Measurements from ENCODE around the gene CACNA2D2. TPM values are rescaled to one million over a fixed set of nuclear protein-coding genes. Genes with fewer than 3 reads are reported as not detected.

Gene CACNA2D2
- total RNA-seq, 2 experiments from 2014 or later: 0.45 to 0.55 TPM

- Mint-ChIP-seq H3K27me3 (no peaks in the 10 kb centered on the region), H3K36me3 (ENCODE audit: low read depth) (peaks cover 39% of the 10 kb centered on the region), H3K4me1 (peaks cover 46% of the 10 kb centered on the region), H3K4me3 (peak within 1 kb of the TSS; percentile 93), H3K9me3 (no peaks in the 10 kb centered on the region), H3K27ac (peak within 1 kb of the TSS; percentile 79)
- CTCF ChIA-PET: interaction anchor here (0.7 to 2.9 kb wide), 6 partner anchors 9 to 81 kb away, joined by 3 to 23 read pairs (median 4); partner anchors contain the start of gene RASSF1
- DNase-seq: peak; percentile 97
- POLR2A ChIA-PET: interaction anchor here (0.9 to 32.1 kb wide), 10 partner anchors 0 to 241 kb away, joined by 3 to 704 read pairs (median 7); partner anchors contain the start of genes CYB561D2, GNAI2, HEMK1 and HYAL2
Measured at GRCh38 chr3:50327943-50328691, 175.3 kb downstream of the CACNA2D2 start, which contains the start of gene TUSC2. TSS of gene TUSC2 (minus strand) at chr3:50328223. CDS start at chr3:50328099, 124 bp downstream.

DNA sequence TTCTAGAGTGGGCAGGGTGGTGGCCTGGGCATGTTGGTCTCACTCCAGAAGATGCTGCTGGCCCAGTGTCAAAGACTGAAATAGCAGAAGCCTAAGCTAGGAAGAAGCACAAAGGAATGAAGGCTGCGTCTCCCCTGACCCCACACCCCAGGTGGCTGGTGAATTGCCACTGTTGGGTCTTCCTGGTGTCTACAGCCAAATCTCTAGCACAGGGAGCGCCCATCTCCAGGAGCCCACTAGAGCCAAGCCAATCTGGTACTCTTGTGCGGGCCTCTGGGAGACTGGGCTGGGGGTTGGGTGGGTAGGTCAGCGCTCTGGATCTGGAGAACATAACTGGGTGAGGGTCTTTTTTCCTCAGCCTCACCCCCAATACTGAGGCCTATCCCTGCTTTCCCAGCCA lies 176.3 kb downstream of the CACNA2D2 start:
- H3K27ac Mint-ChIP-seq: peak overlapping the region; percentile 26
- H3K9me3 Mint-ChIP-seq: no peaks in the 10 kb centered on the region

DNA sequence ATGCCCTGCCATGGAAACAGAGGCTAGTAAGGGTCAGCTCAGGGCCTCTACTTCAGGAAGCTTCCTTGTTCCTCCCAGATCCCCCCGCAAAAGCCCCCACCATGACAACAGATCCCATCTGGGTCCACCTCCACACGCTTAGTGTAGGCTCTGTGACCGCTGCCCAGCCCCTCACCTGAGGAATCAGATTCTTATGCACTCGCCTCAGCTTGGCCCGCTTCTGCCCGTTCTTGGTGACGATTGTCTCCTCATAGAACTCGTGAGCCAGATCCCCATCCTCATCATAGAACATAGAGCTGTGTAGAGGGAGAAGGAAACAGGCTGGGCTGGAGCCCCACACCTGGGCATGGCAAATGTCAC lies 177.3 kb downstream of the CACNA2D2 start:
- H3K4me3 Mint-ChIP-seq: peak overlapping the region; percentile 13
- ChIA-PET CTCF (interaction anchor here (2.9 to 6.7 kb wide), 2 partner anchors 11 to 27 kb away, joined by 23 to 82 read pairs; partner anchors contain the start of genes HYAL3 and NAA80), POLR2A (interaction anchor here (31.7 kb wide), 1 partner anchor 16 kb away, joined by 704 read pairs; the partner anchor contains the start of genes CYB561D2, NPRL2, RASSF1 and TUSC2)
- DNase-seq: no peak
- H3K9me3 Mint-ChIP-seq: no peaks in the 10 kb centered on the region
- no peak overlapping the region for H3K27ac Mint-ChIP-seq
- no peaks in the 10 kb centered on the region for H3K27me3 Mint-ChIP-seq
- peaks cover 35% of the 10 kb centered on the region for H3K4me1 Mint-ChIP-seq
- H3K36me3 Mint-ChIP-seq (ENCODE audit: low read depth): peaks cover 27% of the 10 kb centered on the region

More for the DNA sequence above, 176.3 kb downstream of the CACNA2D2 start:
- ChIA-PET CTCF (interaction anchor here (0.6 to 2.9 kb wide), 3 partner anchors 10 to 20 kb away, joined by 3 to 23 read pairs (median 4); no protein-coding TSS in a partner anchor), POLR2A (interaction anchor here (1.1 to 32.1 kb wide), 7 partner anchors 1 to 100 kb away, joined by 4 to 704 read pairs (median 22); partner anchors contain the start of genes CYB561D2, HYAL2, HYAL3 and IFRD2)
- no peak for DNase-seq
- H3K4me3 Mint-ChIP-seq: peak overlapping the region; percentile 93
- H3K4me1 Mint-ChIP-seq: peaks cover 39% of the 10 kb centered on the region
- H3K27me3 Mint-ChIP-seq: no peaks in the 10 kb centered on the region
- peaks cover 31% of the 10 kb centered on the region for H3K36me3 Mint-ChIP-seq (ENCODE audit: low read depth)

GRCh38 chr3:50325497-50326181 lies 177.8 kb downstream of the CACNA2D2 start:
- Mint-ChIP-seq H3K36me3 (ENCODE audit: low read depth) (peaks cover 22% of the 10 kb centered on the region), H3K9me3 (no peaks in the 10 kb centered on the region), H3K4me1 (peaks cover 31% of the 10 kb centered on the region), H3K27me3 (no peaks in the 10 kb centered on the region), H3K27ac (no peak overlapping the region), H3K4me3 (no peak overlapping the region)
- DNase-seq: no peak
- POLR2A ChIA-PET: interaction anchor here (31.7 kb wide), 1 partner anchor 17 kb away, joined by 704 read pairs; the partner anchor contains the start of genes CYB561D2, NPRL2, RASSF1 and TUSC2
- CTCF ChIA-PET: interaction anchor here (1.5 to 6.7 kb wide), 6 partner anchors 10 to 131 kb away, joined by 7 to 82 read pairs (median 10); partner anchors contain the start of genes HYAL1, HYAL3, IFRD2 and NAA80

- ChIA-PET CTCF (interaction anchor here (0.7 to 6.7 kb wide), 11 partner anchors 10 to 131 kb away, joined by 3 to 82 read pairs (median 7); partner anchors contain the start of genes HYAL1, HYAL3, IFRD2 and NAA80), POLR2A (interaction anchor here (1.8 to 31.7 kb wide), 3 partner anchors 18 to 33 kb away, joined by 8 to 704 read pairs (median 21); partner anchors contain the start of genes CYB561D2, HYAL3, IFRD2 and NAA80)
- peaks cover 35% of the 10 kb centered on the region for H3K4me1 Mint-ChIP-seq
- no peaks in the 10 kb centered on the region for H3K27me3 Mint-ChIP-seq
- no peak overlapping the region for H3K4me3 Mint-ChIP-seq
- H3K27ac Mint-ChIP-seq: no peak overlapping the region
- H3K36me3 Mint-ChIP-seq (ENCODE audit: low read depth): peaks cover 17% of the 10 kb centered on the region
- no peak for DNase-seq
- H3K9me3 Mint-ChIP-seq: no peaks in the 10 kb centered on the region
Measured at GRCh38 chr3:50325113-50325480, 178.3 kb downstream of the CACNA2D2 start.

DNA sequence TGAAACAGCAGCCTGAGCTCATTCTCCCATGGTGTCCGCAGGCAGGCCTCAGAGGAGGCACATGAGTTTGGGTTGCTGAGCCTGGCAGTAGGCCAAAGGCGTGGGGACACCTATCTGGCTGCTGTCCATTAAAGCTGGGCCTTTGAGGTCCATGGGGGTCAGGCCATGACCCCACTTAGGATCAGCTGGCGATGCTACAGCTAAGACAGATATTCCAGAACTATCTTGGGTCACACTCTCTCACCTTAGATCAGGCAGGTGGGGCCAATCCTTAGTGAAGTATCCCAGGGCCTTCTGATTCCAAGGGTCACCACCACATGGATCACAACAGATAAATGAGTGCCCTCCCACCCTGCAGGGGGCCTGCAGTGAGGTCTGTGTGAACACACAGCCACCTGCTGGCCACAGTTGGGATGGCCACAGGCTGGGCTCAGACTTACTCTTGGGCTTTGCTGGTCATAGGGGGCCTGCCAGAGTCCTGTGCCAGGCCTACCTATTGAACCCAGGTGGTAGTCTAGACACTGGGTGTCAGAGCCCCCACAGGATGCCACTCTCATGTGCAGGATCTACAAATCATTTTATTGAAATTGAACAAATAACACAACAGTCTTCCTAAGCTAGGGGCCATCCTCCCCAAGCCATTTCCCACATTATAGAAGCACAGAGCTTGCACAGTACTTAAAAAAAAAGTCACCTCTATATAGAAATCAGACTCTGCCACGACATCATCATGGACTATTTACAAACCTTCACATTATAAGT lies 178.9 kb downstream of the CACNA2D2 start:
- ChIA-PET CTCF (interaction anchor here (0.6 to 6.7 kb wide), 23 partner anchors 10 to 130 kb away, joined by 3 to 82 read pairs (median 5); partner anchors contain the start of genes CYB561D2, GNAI2, HYAL1 and HYAL3), POLR2A (interaction anchor here (1.0 to 31.7 kb wide), 4 partner anchors 9 to 33 kb away, joined by 3 to 704 read pairs (median 14); partner anchors contain the start of genes CYB561D2, HYAL3, IFRD2 and NAA80)
- Mint-ChIP-seq H3K4me3 (no peak overlapping the region), H3K9me3 (no peaks in the 10 kb centered on the region), H3K27ac (no peak overlapping the region), H3K4me1 (peaks cover 41% of the 10 kb centered on the region), H3K36me3 (ENCODE audit: low read depth) (peaks cover 12% of the 10 kb centered on the region), H3K27me3 (no peaks in the 10 kb centered on the region)
- DNase-seq: peak; percentile 69

- Mint-ChIP-seq H3K27ac (peak overlapping the region; percentile 31), H3K27me3 (no peaks in the 10 kb centered on the region), H3K36me3 (ENCODE audit: low read depth) (peaks cover 8% of the 10 kb centered on the region), H3K4me1 (peaks cover 48% of the 10 kb centered on the region), H3K4me3 (no peak overlapping the region), H3K9me3 (no peaks in the 10 kb centered on the region)
- ChIA-PET POLR2A (interaction anchor here (1.0 to 31.7 kb wide), 4 partner anchors 9 to 32 kb away, joined by 3 to 704 read pairs (median 14); partner anchors contain the start of genes CYB561D2, HYAL3, IFRD2 and NAA80), CTCF (interaction anchor here (0.6 to 6.7 kb wide), 20 partner anchors 9 to 129 kb away, joined by 3 to 82 read pairs (median 6); partner anchors contain the start of genes CYB561D2, GNAI2, HYAL1 and HYAL3)
- no peak for DNase-seq
Measured at GRCh38 chr3:50323614-50324199, 179.7 kb downstream of the CACNA2D2 start.

- no peak overlapping the region for H3K4me3 Mint-ChIP-seq
- H3K4me1 Mint-ChIP-seq: peaks cover 48% of the 10 kb centered on the region
- DNase-seq: no peak
- no peaks in the 10 kb centered on the region for H3K9me3 Mint-ChIP-seq
- H3K27ac Mint-ChIP-seq: peak overlapping the region; percentile 31
- H3K27me3 Mint-ChIP-seq: no peaks in the 10 kb centered on the region
- peaks cover 2% of the 10 kb centered on the region for H3K36me3 Mint-ChIP-seq (ENCODE audit: low read depth)
- POLR2A ChIA-PET: interaction anchor here (2.2 to 31.7 kb wide), 2 partner anchors 19 to 24 kb away, joined by 21 to 704 read pairs; partner anchors contain the start of genes CYB561D2, HYAL3, NAA80 and NPRL2
- CTCF ChIA-PET: interaction anchor here (0.8 to 6.7 kb wide), 4 partner anchors 12 to 48 kb away, joined by 3 to 82 read pairs (median 36); partner anchors contain the start of genes HYAL3, IFRD2 and NAA80
Measured at GRCh38 chr3:50323092-50323600, 180.3 kb downstream of the CACNA2D2 start.

GRCh38 chr3:50322386-50323091 lies 180.9 kb downstream of the CACNA2D2 start, which contains the start of gene HYAL2:
TSS of gene HYAL2 (minus strand) at chr3:50322745. CDS start at chr3:50320489, 2,256 bp downstream.
- no peaks in the 10 kb centered on the region for H3K27me3 Mint-ChIP-seq
- no peak for DNase-seq
- peak within 1 kb of the TSS; percentile 72 for H3K4me3 Mint-ChIP-seq
- H3K9me3 Mint-ChIP-seq: no peaks in the 10 kb centered on the region
- ChIA-PET POLR2A (interaction anchor here (1.1 to 31.7 kb wide), 3 partner anchors 20 to 76 kb away, joined by 3 to 704 read pairs (median 113); partner anchors contain the start of genes CYB561D2, HYAL3, NAA80 and NPRL2), CTCF (interaction anchor here (0.8 to 6.7 kb wide), 3 partner anchors 13 to 48 kb away, joined by 3 to 82 read pairs (median 61); partner anchors contain the start of genes HYAL3 and NAA80)
- peaks cover 49% of the 10 kb centered on the region for H3K4me1 Mint-ChIP-seq
- H3K27ac Mint-ChIP-seq: peak within 1 kb of the TSS; percentile 83
- no peaks in the 10 kb centered on the region for H3K36me3 Mint-ChIP-seq (ENCODE audit: low read depth)

DNA sequence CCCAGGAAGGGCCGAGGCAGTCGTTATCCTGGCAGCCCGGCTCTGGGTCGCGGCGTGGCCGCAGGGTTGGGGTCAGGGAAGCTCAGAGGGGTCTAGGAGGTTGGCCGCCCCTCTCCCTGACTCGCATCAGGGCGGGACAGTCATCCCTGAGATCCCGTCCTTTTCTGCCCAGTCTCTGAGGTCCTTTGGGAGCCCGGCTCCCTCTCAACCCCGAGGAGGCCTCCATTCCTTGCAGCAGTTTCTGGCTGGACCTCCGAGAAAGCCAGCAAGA lies 181.4 kb downstream of the CACNA2D2 start:
- H3K4me3 Mint-ChIP-seq: peak overlapping the region; percentile 37
- ChIA-PET POLR2A (interaction anchor here (1.1 to 31.7 kb wide), 3 partner anchors 21 to 75 kb away, joined by 3 to 704 read pairs (median 113); partner anchors contain the start of genes CYB561D2, HYAL3, NAA80 and NPRL2), CTCF (interaction anchor here (0.9 to 6.7 kb wide), 5 partner anchors 13 to 75 kb away, joined by 3 to 82 read pairs (median 6); partner anchors contain the start of genes HYAL3, NAA80 and RASSF1)
- H3K4me1 Mint-ChIP-seq: peaks cover 48% of the 10 kb centered on the region
- no peak for DNase-seq
- no peaks in the 10 kb centered on the region for H3K36me3 Mint-ChIP-seq (ENCODE audit: low read depth)
- no peaks in the 10 kb centered on the region for H3K9me3 Mint-ChIP-seq
- no peaks in the 10 kb centered on the region for H3K27me3 Mint-ChIP-seq
- H3K27ac Mint-ChIP-seq: no peak overlapping the region
